ENCODE measurements around the gene RBMS1.

DNA sequence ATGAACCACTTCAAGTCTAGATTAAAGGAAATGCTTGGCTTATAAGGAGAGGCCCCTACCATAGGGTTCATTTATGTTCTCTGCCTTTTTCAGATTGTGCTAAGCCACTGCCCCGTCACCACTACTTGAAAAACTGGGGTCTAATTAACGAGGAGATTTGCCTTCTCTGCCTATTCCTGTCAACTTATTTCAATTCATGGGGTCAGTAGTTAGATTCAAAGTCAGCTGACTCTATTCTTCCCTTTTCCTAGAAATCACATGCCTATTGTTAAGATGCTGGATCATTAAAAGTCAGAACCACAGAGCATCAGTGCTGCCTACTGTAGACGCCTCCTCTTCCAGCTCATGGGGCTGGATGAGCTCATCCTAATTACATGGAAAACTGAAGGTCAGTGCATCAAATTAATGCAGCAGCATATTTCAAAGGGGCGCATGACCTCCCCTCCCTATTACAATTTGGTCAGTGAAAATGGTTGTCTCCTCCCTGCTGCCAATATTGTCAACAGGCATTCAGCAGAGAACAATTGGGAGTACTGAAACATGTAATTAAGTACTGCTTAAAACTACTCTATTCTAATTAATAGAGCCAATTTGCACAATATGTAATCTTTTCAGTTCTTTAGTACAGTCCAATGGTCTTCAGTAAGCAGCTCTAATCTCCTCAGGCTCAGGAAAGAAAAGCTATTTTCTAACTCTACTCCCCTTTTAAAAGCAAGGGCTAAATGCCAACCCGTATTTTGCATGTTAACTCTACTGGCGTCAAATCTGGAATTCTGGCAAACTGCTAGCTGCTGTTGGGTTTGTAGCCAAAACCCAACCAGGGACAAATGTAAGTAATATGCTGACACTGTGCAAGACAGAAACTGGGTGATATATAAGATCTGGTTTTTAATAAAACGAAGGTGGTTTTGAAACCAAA lies 176.2 kb downstream of the RBMS1 start:
- TF ChIP-seq, protein P1, sequence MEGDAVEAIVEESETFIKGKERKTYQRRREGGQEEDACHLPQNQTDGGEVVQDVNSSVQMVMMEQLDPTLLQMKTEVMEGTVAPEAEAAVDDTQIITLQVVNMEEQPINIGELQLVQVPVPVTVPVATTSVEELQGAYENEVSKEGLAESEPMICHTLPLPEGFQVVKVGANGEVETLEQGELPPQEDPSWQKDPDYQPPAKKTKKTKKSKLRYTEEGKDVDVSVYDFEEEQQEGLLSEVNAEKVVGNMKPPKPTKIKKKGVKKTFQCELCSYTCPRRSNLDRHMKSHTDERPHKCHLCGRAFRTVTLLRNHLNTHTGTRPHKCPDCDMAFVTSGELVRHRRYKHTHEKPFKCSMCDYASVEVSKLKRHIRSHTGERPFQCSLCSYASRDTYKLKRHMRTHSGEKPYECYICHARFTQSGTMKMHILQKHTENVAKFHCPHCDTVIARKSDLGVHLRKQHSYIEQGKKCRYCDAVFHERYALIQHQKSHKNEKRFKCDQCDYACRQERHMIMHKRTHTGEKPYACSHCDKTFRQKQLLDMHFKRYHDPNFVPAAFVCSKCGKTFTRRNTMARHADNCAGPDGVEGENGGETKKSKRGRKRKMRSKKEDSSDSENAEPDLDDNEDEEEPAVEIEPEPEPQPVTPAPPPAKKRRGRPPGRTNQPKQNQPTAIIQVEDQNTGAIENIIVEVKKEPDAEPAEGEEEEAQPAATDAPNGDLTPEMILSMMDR (optimal IDR thresholded peaks at IDR 0.05 in 1 of 3, IDR thresholded peaks at IDR 0.05 in 1 of 3, conservative IDR thresholded peaks at IDR 0.05 in 1 of 3; ENCODE audit: extremely low read depth in 1 of 3, insufficient read depth in 2 of 3, low read length in 3 of 3) = no peak
- TF ChIP-seq EZH2 (IDR thresholded peaks at IDR 0.05; ENCODE audit: low read length) = no peak

Data from keratinocyte (primary cell).